GM21786 (cell line): ENCODE measurements around the gene JAG1.
"Not testable (repeated sequence)": the region's sequence is repeated elsewhere in the genome, so short reads cannot be mapped to it uniquely, and the experiment has no call there.

Experiments used
- ATAC-seq: cut with Tn5 transposase; IDR thresholded peaks from one replicate; pipeline ENCODE4 v1.9.1; 2021; ENCODE audit not compliant: unreplicated experiment

Gene JAG1

DNA sequence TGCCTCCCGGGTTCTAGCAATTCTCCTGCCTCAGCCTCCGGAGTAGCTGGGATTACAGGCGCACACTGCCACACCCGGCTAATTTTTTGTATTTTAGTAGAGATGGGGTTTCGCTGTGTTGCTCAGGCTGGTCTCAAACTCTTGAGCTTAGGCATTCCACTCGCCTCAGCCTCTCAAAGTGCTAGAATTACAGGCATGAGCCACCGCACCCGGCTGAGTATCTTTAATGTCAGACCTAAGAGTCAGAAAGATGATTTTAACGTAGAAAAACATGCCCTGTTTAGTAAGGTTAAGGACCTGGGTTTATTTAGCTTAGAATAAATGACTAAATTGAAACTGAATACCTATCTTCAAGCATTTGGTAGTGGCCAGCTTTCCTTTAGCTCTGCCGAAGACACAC is 83.4 kb downstream of the JAG1 start:
- ATAC-seq: not testable (repeated sequence)
